ENCODE measurements around the gene P2RY2. TPM values are rescaled to one million over a fixed set of nuclear protein-coding genes. Genes with fewer than 3 reads are reported as not detected.
A peak's percentile ranks its signal among the peaks of the same experiment; 100 is the strongest.

P2RY2 gene
- total and polyA plus RNA-seq, 7 donors: 0.16 to 6.2 (median 3.6) TPM; not detected in 3

DNA sequence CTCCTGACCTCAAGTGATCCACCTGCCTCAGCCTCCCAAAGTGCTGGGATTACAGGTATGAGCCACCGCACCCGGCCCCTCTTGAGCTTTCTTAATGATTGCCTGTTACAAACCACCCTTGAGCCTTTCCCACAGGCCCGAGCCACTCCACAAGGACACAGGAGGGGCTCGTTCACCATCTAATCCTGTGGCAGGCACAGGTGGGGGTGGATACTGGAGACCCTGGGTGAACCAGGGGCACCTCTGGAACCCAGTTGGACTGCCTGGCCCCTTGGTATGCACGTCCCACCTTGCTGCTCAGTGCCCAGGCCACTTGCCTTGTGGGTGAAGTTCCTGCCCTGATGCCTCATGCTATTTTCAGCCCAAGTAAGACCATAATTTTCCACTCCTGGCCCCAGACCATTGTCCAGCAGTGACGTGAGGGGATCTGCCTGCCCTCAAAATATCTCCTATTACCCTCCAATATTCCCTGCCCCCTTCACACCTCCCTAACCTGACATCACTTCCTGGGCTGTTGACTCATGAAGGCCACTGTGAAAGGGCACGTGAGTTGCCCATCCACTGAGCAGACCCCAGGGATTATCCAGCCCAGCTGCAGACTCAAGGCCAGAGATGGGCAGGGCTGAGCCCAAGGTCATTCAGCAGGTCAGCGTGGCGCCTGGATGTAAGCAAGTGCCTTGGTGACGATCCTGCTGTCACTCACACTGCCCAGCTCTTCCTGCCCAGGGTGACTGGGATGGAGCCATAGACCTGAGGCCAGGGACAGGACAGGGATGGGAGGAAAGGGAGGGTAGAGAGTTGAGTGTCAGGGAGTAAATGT is 19.6 kb downstream of the P2RY2 start:
- Histone ChIP-seq H3K36me3 (no peaks in the 10 kb centered on the region), H3K9me3 (no peaks in the 10 kb centered on the region), H3K4me1 (peaks cover 0 to 26% (median 13%) of the 10 kb centered on the region in 4 donors), H3K27me3 (no peaks in the 10 kb centered on the region), H3K27ac (no peak overlapping the region), H3K4me3 (no peak overlapping the region)
- 81 to 83% methylated on average over 10 of the region's 10 CpGs for WGBS, 2 donors
- TF ChIP-seq POLR2A (IDR thresholded peaks at IDR 0.05) (no peak), POLR2AphosphoS5 (IDR thresholded peaks at IDR 0.05) (no peak), EP300 (IDR thresholded peaks at IDR 0.05) (no peak)
- TF ChIP-seq, protein P1, sequence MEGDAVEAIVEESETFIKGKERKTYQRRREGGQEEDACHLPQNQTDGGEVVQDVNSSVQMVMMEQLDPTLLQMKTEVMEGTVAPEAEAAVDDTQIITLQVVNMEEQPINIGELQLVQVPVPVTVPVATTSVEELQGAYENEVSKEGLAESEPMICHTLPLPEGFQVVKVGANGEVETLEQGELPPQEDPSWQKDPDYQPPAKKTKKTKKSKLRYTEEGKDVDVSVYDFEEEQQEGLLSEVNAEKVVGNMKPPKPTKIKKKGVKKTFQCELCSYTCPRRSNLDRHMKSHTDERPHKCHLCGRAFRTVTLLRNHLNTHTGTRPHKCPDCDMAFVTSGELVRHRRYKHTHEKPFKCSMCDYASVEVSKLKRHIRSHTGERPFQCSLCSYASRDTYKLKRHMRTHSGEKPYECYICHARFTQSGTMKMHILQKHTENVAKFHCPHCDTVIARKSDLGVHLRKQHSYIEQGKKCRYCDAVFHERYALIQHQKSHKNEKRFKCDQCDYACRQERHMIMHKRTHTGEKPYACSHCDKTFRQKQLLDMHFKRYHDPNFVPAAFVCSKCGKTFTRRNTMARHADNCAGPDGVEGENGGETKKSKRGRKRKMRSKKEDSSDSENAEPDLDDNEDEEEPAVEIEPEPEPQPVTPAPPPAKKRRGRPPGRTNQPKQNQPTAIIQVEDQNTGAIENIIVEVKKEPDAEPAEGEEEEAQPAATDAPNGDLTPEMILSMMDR (IDR thresholded peaks at IDR 0.05): no peak
- peak; percentile 44 for DNase-seq
- intact Hi-C loops (cut with DNase I): no loop called here

DNA sequence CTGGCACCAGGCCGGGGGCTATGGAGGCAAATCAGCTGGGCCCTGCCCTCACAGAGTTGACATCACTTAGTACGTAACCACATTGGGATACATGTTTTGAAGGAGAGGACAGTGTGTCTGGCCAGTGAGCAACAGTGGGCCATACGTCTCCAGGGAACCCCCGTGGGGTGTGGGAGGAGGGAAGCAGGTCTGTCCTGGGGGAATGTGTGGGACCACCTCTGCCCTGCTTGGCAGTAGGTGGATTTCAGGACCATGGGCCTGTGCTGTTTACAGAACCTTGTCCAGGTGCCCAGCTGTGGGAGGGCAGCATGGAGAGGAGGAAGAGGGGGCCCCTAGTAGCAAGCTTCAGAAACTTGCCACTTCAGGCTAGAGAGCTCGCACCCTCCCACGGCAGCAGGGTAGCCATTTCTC is 21.0 kb downstream of the P2RY2 start:
- no peak overlapping the region for H3K27ac ChIP-seq
- H3K36me3 ChIP-seq: no peaks in the 10 kb centered on the region
- H3K27me3 ChIP-seq: no peaks in the 10 kb centered on the region
- no peak overlapping the region for H3K4me3 ChIP-seq
- peaks cover 0 to 12% (median 6%) of the 10 kb centered on the region in 4 donors for H3K4me1 ChIP-seq
- WGBS, 2 donors: 93 to 94% methylated on average over 6 of the region's 6 CpGs
- intact Hi-C loops (cut with DNase I): no loop called here
- no peaks in the 10 kb centered on the region for H3K9me3 ChIP-seq
- TF ChIP-seq, protein P1 (IDR thresholded peaks at IDR 0.05): no peak
- TF ChIP-seq EP300 (IDR thresholded peaks at IDR 0.05): no peak
- no peak for TF ChIP-seq POLR2AphosphoS5 (IDR thresholded peaks at IDR 0.05)
- no peak for TF ChIP-seq POLR2A (IDR thresholded peaks at IDR 0.05)
- peak; percentile 56 for DNase-seq

DNA sequence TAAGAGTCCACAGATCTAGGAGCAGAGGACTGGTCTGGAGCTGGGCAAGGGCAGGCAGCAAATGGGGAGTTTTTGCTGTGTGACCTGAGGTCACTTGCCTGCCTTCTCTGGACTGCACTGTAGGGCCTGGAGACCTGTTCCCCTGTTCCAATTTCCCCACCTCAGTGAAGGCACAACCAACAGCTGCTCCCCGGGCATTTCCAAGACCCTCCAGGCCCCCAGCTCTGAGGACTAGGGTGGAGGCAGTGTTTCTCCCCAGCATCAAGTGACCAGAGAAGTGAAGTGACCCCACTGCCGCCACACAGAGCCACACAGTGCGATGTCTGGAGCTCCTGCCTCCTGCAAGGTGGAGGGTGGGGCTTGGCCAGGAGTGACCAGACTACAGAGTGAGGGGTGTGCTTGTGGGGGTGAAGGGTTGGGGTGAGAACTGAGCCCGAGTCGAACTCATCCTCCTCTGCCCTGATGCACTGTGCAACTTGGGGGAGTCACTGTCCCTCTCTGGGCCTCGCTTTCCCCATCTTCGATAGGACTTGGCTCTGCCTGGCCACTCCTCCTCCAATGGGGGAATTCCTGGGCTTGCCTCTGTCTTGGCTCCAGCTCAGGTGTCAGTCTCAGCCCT is 21.6 kb downstream of the P2RY2 start:
- no peaks in the 10 kb centered on the region for H3K36me3 ChIP-seq
- peaks cover 0 to 9% (median 5%) of the 10 kb centered on the region in 4 donors for H3K4me1 ChIP-seq
- no peaks in the 10 kb centered on the region for H3K27me3 ChIP-seq
- intact Hi-C loops (cut with DNase I): loop anchor here (2.0 to 10.0 kb wide), 3 partner anchors 53 to 407 kb away; no protein-coding TSS in a partner anchor
- H3K9me3 ChIP-seq: no peaks in the 10 kb centered on the region
- H3K27ac ChIP-seq: no peak overlapping the region
- no peak overlapping the region for H3K4me3 ChIP-seq
- DNase-seq: peak; percentile 25
- TF ChIP-seq POLR2A (IDR thresholded peaks at IDR 0.05) (no peak), EP300 (IDR thresholded peaks at IDR 0.05) (no peak), POLR2AphosphoS5 (IDR thresholded peaks at IDR 0.05) (no peak)
- TF ChIP-seq, protein P1 (IDR thresholded peaks at IDR 0.05): no peak
- WGBS, 2 donors: 84 to 87% methylated on average over 7 of the region's 7 CpGs

DNA sequence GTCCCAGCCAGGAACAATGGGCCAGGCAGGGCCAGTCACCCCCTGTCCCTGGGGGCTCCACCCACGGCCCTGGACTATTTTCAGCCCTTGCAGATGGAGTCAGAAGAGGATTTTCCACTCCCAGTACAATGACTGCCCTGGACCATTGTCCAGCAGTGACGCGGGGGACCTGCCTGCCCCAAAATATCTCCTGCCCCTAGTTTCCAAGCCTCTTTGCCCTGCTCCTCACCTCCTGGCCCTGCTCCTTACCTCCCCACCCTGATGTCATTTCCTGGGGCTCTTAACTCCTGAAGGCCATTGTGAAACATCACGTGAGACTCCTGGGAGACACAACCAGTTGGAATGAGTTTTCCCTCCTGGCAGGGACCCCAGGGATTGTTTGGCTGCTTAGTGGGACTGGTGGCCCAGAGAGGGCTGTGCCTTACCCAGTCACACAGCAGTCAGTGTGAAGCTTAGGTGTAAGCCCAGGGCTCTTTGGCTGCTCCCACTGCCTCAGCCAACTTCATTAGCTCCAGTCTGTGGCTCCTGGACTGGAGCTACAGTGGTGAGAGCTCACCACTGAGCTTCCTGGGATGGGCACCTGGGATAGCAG is 22.2 kb downstream of the P2RY2 start:
- intact Hi-C loops (cut with DNase I): loop anchor here (2.0 to 10.0 kb wide), 3 partner anchors 53 to 408 kb away; no protein-coding TSS in a partner anchor
- Histone ChIP-seq H3K36me3 (no peaks in the 10 kb centered on the region), H3K4me1 (peaks cover 0 to 9% (median 5%) of the 10 kb centered on the region in 4 donors), H3K27ac (no peak overlapping the region), H3K27me3 (no peaks in the 10 kb centered on the region), H3K4me3 (no peak overlapping the region), H3K9me3 (no peaks in the 10 kb centered on the region)
- TF ChIP-seq POLR2AphosphoS5 (IDR thresholded peaks at IDR 0.05) (peak in 1 of 4 donors; percentile 21), POLR2A (IDR thresholded peaks at IDR 0.05) (no peak)
- TF ChIP-seq, protein P1 (IDR thresholded peaks at IDR 0.05): no peak
- WGBS, 2 donors: 74 to 78% methylated on average over 4 of the region's 4 CpGs
- peak; percentile 70 for DNase-seq

All from sigmoid colon (tissue), 7 donors.